HEK293 (cell line): ENCODE data around the gene HNRNPL.
"Not testable (repeated sequence)": the region's sequence is repeated elsewhere in the genome, so short reads cannot be mapped to it uniquely, and the experiment has no call there.

Experiments used
- CTCF ChIA-PET: fragments of 350-600 bp; formaldehyde crosslinking; extraction: SDS; loops from one replicate; lab custom pipeline; 2021; ENCODE audit warnings: antibody characterized with exemption; lab: Yijun Ruan, JAX
- POLR2A ChIA-PET: fragments of 300-600 bp; formaldehyde crosslinking; extraction: SDS; loops from one replicate; lab custom pipeline; 2020; ENCODE audit warnings: antibody characterized with exemption, inconsistent platforms; lab: Yijun Ruan, JAX
- H3K27ac ChIP-seq: fragments of 200-500 bp; sonication (Bioruptor generic); 2 replicates; pipeline ENCODE4 v1.5.1; 2014; ENCODE audit warnings: low read depth, low read length, control low read depth, inconsistent platforms; ENCODE audit errors: extremely low read depth
- H3K36me3 ChIP-seq, 2 experiments: fragments of 200-500 bp in 1 of 2; sonication (Bioruptor generic) in 1 of 2; 1 replicate in 1 of 2; 2 replicates in 1 of 2; pipeline ENCODE4 v1.5.1; 2014 to 2017; ENCODE audit warnings: inconsistent platforms in 2 of 2, low read length in 2 of 2; ENCODE audit not compliant: control insufficient read depth in 2 of 2, insufficient read depth in 1 of 2
- H3K4me1 ChIP-seq: fragments of 200-500 bp; sonication (Bioruptor generic); 2 replicates; pipeline ENCODE4 v1.5.1; 2014; ENCODE audit warnings: mild to moderate bottlenecking, low read length, inconsistent platforms; ENCODE audit not compliant: control insufficient read depth, insufficient read depth
- H3K4me3 ChIP-seq: 2 replicates; pipeline ENCODE4 v1.5.1; 2011; ENCODE audit warnings: low read depth, mild to moderate bottlenecking, control low read depth, low read length, moderate library complexity
- H3K9me3 ChIP-seq: fragments of 200-500 bp; sonication (Bioruptor generic); 2 replicates; pipeline ENCODE4 v1.5.1; 2014; ENCODE audit warnings: low read depth, low read length, inconsistent platforms; ENCODE audit not compliant: control insufficient read depth, insufficient read depth
- BCL11A ChIP-seq: fragments of 450-650 bp; formaldehyde crosslinking; IDR thresholded peaks from 2 replicates; pipeline ENCODE4 v1.5.1; 2016; ENCODE audit warnings: low read depth, missing biosample characterization, missing genetic modification characterization
- HIC1 ChIP-seq: fragments of 450-650 bp; formaldehyde crosslinking; IDR thresholded peaks from 2 replicates; pipeline ENCODE4 v1.5.1; 2016; ENCODE audit warnings: missing biosample characterization, missing genetic modification characterization
- SP2 ChIP-seq: fragments of 450-650 bp; formaldehyde crosslinking; IDR thresholded peaks from 2 replicates; pipeline ENCODE4 v1.5.1; 2016; ENCODE audit warnings: missing biosample characterization, missing genetic modification characterization
- ZFP37 ChIP-seq: fragments of 450-650 bp; formaldehyde crosslinking; IDR thresholded peaks from 2 replicates; pipeline ENCODE4 v1.5.1; 2016; ENCODE audit warnings: missing biosample characterization, missing genetic modification characterization
- ZFP69B ChIP-seq: fragments of 450-650 bp; formaldehyde crosslinking; IDR thresholded peaks from 2 replicates; pipeline ENCODE4 v1.5.1; 2016; ENCODE audit warnings: missing biosample characterization, missing genetic modification characterization
- ZNF121 ChIP-seq: fragments of 450-650 bp; formaldehyde crosslinking; IDR thresholded peaks from 2 replicates; pipeline ENCODE4 v1.5.1; 2016; ENCODE audit warnings: missing biosample characterization, missing genetic modification characterization
- ZNF16 ChIP-seq: fragments of 450-650 bp; formaldehyde crosslinking; IDR thresholded peaks from 2 replicates; pipeline ENCODE4 v1.5.1; 2016; ENCODE audit warnings: low read depth, missing biosample characterization, missing genetic modification characterization
- ZNF274 ChIP-seq, 2 experiments: fragments of 200-500 bp in 1 of 2; fragments of 450-650 bp in 1 of 2; sonication (Bioruptor generic) in 1 of 2; formaldehyde crosslinking in 1 of 2; IDR thresholded peaks; 2 replicates each; pipeline versions ENCODE4 v1.5.1 to v1.6.1; 2014 to 2016; ENCODE audit warnings: borderline replicate concordance in 1 of 2, inconsistent platforms in 1 of 2, low read length in 1 of 2, missing biosample characterization in 1 of 2, missing genetic modification characterization in 1 of 2
- ZNF302 ChIP-seq: fragments of 450-650 bp; formaldehyde crosslinking; IDR thresholded peaks from 2 replicates; pipeline ENCODE4 v1.5.1; 2016; ENCODE audit warnings: missing biosample characterization, missing genetic modification characterization, low read depth
- ZNF366 ChIP-seq: fragments of 450-650 bp; formaldehyde crosslinking; conservative IDR thresholded peaks from 2 replicates; pipeline ENCODE4 v1.5.1; 2016; ENCODE audit warnings: missing biosample characterization, missing genetic modification characterization
- ZNF391 ChIP-seq: fragments of 450-650 bp; formaldehyde crosslinking; IDR thresholded peaks from 2 replicates; pipeline ENCODE4 v1.5.1; 2016; ENCODE audit warnings: low read depth, missing biosample characterization, missing genetic modification characterization, borderline replicate concordance
- ZNF404 ChIP-seq: fragments of 450-650 bp; formaldehyde crosslinking; IDR thresholded peaks from 2 replicates; pipeline ENCODE4 v1.5.1; 2017; ENCODE audit warnings: missing biosample characterization, missing genetic modification characterization
- ZNF776 ChIP-seq: fragments of 450-650 bp; formaldehyde crosslinking; IDR thresholded peaks from 2 replicates; pipeline ENCODE4 v1.5.0; 2017; ENCODE audit warnings: missing biosample characterization, missing genetic modification characterization, borderline replicate concordance
- ZNF843 ChIP-seq: fragments of 450-650 bp; formaldehyde crosslinking; IDR thresholded peaks from 2 replicates; pipeline ENCODE4 v1.5.1; 2016; ENCODE audit warnings: missing biosample characterization, missing genetic modification characterization
- TF ChIP-seq, protein P1 (sequence below): fragments of 450-650 bp; formaldehyde crosslinking; IDR thresholded peaks from 2 replicates; pipeline ENCODE4 v1.5.1; 2016; ENCODE audit warnings: missing biosample characterization, missing genetic modification characterization

Gene HNRNPL

DNA sequence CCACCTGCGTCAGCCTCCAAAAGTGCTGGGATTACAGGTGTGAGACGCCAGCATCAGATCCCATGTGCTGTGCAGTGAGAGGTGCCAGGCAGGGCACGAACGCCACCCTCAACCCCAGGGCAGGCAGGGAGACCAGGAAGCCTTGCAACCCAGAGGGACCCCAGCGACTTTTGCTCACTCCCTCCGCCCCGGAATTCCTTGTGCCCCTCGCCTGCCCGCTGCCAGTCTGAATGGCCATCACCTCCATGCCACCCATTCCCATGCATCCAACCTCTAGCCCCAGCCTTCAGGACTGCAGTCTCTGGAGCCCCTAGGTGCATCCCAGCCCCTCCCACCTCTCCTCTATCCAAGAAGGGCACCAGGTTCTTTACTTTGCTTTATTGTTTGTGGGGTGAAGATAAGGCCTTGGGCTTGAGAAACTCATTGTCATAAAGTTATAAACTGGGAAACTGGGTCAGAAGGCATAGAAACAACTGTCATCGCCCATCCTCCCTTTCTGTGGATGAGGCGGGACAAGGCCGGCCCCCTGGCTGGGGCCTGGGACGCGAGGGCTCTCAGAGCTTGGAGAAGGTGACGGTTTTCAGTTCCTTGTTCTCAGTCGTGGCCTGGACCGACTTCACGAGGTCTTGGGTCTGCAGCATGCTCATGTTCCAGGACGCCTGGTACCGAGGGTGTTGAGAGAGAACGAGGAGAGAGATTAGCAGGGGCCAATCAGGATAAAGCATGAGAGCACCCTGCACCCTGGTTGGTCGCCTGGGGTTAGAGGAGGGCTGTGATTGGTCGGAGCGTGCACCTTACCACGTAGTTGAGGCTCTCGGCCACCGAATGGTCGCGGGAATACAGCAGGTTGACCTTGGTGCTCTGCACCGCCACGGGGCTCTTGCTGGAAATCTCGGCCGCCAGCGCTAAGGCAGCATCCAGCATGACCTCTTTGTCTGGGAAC is 34.5 kb downstream of the HNRNPL start:
- H3K36me3 ChIP-seq: peaks cover 14 to 24% of the 10 kb centered on the region in 2 experiments
- CTCF ChIA-PET: interaction anchor here (0.6 to 1.4 kb wide), 3 partner anchors 16 to 181 kb away, joined by 3 to 7 read pairs (median 3); partner anchors contain the start of gene ECH1
- H3K27ac ChIP-seq: no peak overlapping the region
- TF ChIP-seq ZNF843 (no peak), HIC1 (tag by site-specific recombination) (peak; percentile 81), ZNF274 (IDR thresholded peaks at IDR 0.05; ENCODE audit: low read length) (no peak), ZNF274 (tag by site-specific recombination; IDR thresholded peaks at IDR 0.05; ENCODE audit: borderline replicate concordance) (no peak), BCL11A (no peak), ZFP69B (no peak), ZNF776 (tag by site-specific recombination) (no peak), ZNF366 (no peak), ZNF391 (no peak), SP2 (peak; percentile 61)
- peaks cover 7% of the 10 kb centered on the region for H3K4me1 ChIP-seq
- no peaks in the 10 kb centered on the region for H3K9me3 ChIP-seq
- POLR2A ChIA-PET: interaction anchor here (0.5 to 1.4 kb wide), 2 partner anchors 9 to 15 kb away, joined by 3 read pairs; no protein-coding TSS in a partner anchor
- no peak overlapping the region for H3K4me3 ChIP-seq

- not testable (repeated sequence) for H3K4me3 ChIP-seq, H3K4me1 ChIP-seq, H3K27ac ChIP-seq, H3K9me3 ChIP-seq
- ChIA-PET POLR2A (interaction anchor here (0.6 to 1.4 kb wide), 4 partner anchors 11 to 128 kb away, joined by 3 to 5 read pairs (median 4); no protein-coding TSS in a partner anchor), CTCF (interaction anchor here (0.6 to 1.4 kb wide), 8 partner anchors 15 to 292 kb away, joined by 3 to 7 read pairs (median 3); partner anchors contain the start of genes ECH1, MRPS12 and SARS2)
- peak; percentile 92 for TF ChIP-seq ZNF121 (tag by site-specific recombination)
- peaks cover 10 to 24% of the 10 kb centered on the region in 2 experiments for H3K36me3 ChIP-seq
These were observed 35.9 kb downstream of the HNRNPL start for GRCh38 chr19:38813932-38814331.

DNA sequence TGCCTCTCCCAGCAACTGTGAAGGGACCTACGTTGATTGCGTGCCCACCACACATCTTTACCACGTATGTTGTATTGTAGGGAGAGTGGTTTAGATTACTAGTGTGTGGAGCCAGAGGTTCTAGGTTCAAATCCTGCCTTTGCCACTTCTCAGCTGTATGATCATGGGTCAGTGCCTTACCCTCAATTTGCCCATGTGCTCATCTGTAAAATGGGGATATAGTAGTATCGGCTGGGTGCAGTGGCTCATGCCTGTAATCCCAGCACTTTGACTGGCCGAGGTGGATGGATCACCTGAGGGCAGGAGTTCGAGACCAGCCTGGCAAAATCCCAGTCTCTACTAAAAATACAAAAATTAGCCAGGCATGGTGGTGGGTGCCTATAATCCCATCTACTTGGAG is 36.5 kb downstream of the HNRNPL start:
- ChIA-PET CTCF (interaction anchor here (0.6 to 1.4 kb wide), 6 partner anchors 18 to 292 kb away, joined by 3 to 7 read pairs (median 4); partner anchors contain the start of genes ECH1, MRPS12 and SARS2), POLR2A (interaction anchor here (0.6 to 0.7 kb wide), 2 partner anchors 31 to 1154 kb away, joined by 4 to 5 read pairs; no protein-coding TSS in a partner anchor)
- no peak overlapping the region for H3K27ac ChIP-seq
- no peaks in the 10 kb centered on the region for H3K9me3 ChIP-seq
- no peak overlapping the region for H3K4me3 ChIP-seq
- peaks cover 10 to 24% of the 10 kb centered on the region in 2 experiments for H3K36me3 ChIP-seq
- TF ChIP-seq, protein P1, sequence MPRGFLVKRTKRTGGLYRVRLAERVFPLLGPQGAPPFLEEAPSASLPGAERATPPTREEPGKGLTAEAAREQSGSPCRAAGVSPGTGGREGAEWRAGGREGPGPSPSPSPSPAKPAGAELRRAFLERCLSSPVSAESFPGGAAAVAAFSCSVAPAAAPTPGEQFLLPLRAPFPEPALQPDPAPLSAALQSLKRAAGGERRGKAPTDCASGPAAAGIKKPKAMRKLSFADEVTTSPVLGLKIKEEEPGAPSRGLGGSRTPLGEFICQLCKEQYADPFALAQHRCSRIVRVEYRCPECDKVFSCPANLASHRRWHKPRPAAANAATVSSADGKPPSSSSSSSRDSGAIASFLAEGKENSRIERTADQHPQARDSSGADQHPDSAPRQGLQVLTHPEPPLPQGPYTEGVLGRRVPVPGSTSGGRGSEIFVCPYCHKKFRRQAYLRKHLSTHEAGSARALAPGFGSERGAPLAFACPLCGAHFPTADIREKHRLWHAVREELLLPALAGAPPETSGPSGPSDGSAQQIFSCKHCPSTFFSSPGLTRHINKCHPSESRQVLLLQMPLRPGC (tag by site-specific recombination): no peak
- TF ChIP-seq ZNF16 (tag by site-specific recombination): no peak
- TF ChIP-seq ZNF121 (tag by site-specific recombination): no peak
- TF ChIP-seq ZFP37: no peak
- no peak for TF ChIP-seq ZNF404 (tag by site-specific recombination)
- no peak for TF ChIP-seq ZNF302 (tag by site-specific recombination)
- no peaks in the 10 kb centered on the region for H3K4me1 ChIP-seq
